ENCODE results near the gene ADIRF.

Gene ADIRF

DNA sequence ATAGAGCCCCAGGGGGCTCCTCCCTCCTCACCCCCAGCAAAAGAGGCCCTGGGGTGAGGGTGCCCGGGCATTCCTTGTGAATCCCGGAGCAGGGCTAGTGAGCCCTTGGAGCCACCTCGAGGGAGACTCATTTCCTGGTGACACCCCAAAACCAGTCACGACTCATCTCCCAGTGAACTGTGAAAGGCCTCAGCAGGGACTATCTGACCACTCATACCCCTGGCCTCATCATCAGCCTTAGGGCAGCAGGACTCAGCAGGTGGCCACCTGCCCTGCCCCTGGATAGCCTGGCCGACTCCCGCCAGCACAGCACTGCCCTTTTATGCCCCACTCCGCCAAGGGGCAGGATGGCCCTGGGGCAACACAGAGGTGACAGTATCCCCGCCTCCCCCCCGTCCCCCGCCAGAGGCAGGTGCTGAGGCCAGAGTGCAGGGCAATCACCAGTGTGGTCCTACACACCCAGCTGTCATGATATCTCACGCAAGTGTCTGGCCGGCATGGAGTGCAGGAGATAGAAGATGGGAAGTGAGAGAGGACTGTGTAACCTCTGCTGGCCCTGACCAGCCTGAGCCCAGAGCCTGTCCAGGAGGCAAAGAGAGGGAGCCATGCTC is 6.7 kb upstream of the ADIRF start:
- DNase-seq (ENCODE audit: low spot score), result no peak
- in situ Hi-C loops (cut with MboI; ENCODE audit: low pct_unique_long_range_greater_than_20kb, low sequenced_read_pairs, unreplicated experiment), result no loop called here
- TF ChIP-seq, protein P1, sequence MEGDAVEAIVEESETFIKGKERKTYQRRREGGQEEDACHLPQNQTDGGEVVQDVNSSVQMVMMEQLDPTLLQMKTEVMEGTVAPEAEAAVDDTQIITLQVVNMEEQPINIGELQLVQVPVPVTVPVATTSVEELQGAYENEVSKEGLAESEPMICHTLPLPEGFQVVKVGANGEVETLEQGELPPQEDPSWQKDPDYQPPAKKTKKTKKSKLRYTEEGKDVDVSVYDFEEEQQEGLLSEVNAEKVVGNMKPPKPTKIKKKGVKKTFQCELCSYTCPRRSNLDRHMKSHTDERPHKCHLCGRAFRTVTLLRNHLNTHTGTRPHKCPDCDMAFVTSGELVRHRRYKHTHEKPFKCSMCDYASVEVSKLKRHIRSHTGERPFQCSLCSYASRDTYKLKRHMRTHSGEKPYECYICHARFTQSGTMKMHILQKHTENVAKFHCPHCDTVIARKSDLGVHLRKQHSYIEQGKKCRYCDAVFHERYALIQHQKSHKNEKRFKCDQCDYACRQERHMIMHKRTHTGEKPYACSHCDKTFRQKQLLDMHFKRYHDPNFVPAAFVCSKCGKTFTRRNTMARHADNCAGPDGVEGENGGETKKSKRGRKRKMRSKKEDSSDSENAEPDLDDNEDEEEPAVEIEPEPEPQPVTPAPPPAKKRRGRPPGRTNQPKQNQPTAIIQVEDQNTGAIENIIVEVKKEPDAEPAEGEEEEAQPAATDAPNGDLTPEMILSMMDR (IDR thresholded peaks at IDR 0.05; ENCODE audit: extremely low read depth, insufficient read depth, missing control alignments), result no peak

DNA sequence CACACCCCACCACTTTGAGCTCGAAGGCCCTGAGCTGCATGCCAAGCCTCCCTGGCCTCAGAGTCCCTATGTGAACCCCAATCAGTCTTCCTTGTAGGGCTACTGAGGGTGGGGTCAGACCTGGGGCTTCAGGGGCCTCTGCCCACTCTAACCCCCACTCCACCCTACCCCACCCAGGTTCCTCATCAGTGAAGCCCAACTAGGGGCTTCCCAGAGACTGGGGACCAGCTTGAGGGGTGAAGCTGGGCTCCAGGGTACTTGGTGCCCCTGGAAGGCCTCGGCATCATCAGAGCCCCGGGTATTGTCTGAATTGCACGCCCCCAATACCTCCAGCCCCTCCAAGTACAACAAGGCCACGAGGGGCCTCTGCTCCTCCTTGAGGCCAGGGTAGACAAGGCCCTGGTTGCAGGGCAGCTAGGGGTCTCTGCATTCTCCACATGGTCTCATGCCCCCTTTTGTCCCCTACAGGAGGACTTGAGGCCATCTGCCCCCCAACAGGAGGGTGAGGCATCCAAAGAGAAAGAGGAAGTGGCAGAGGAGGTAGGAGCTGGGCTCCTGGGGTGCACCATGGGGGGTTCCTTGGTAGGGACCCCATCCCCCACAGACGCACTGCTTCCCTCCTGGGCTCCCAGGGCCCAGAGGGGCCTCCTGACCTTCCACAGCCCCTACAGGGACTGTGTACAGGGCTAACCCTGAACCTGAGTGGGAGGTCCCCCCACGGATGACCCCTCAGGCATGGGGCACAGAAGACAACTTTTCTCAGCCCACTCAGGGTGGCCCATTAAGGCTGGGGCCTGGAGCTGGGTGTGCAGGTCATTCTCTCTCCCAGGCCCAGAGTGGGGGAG is 5.9 kb upstream of the ADIRF start:
- in situ Hi-C loops (cut with MboI; ENCODE audit: low pct_unique_long_range_greater_than_20kb, low sequenced_read_pairs, unreplicated experiment), result no loop called here
- no peak for DNase-seq (ENCODE audit: low spot score)
- TF ChIP-seq, protein P1 (IDR thresholded peaks at IDR 0.05; ENCODE audit: extremely low read depth, insufficient read depth, missing control alignments), result no peak

DNA sequence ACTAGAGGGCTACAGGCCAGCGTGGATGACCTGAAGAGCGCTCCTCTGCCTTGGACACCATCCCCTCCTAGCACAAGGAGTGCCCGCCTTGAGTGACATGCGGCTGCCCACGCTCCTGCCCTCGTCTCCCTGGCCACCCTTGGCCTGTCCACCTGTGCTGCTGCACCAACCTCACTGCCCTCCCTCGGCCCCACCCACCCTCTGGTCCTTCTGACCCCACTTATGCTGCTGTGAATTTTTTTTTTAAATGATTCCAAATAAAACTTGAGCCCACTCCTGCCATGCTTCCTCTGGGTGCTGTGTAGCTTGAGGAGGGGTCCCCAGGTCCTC is 5.3 kb upstream of the ADIRF start:
- TF ChIP-seq, protein P1 (IDR thresholded peaks at IDR 0.05; ENCODE audit: extremely low read depth, insufficient read depth, missing control alignments), result no peak
- in situ Hi-C loops (cut with MboI; ENCODE audit: low pct_unique_long_range_greater_than_20kb, low sequenced_read_pairs, unreplicated experiment), result no loop called here
- no peak for DNase-seq (ENCODE audit: low spot score)

DNA sequence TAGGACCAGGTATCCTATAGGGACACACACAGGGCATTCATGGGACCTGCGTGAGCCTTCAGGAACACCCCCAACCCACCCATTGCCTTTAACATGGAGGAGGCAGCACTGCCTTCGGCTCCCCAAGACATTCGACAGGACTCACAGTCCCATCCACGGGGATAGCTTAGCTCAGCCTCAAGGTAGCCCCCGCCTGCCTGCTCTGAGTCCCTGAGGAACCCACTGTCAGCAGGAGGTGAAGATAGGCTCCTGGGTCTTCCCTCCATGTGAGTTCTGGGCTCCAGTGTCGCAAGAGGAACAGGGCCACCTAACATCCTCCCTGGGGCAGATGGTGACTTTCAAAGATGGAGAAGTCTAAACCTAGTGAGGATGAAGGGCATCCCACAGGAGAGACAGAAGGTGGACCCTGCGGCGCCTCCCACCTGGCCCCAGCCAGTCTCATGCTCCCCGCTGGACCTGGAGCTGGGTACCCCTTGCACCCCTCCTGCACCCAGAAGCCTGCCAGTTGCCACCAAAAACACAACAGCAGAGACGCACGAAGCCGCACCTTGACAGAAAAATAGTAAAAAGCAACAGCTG is 4.9 kb upstream of the ADIRF start:
- in situ Hi-C loops (cut with MboI; ENCODE audit: low pct_unique_long_range_greater_than_20kb, low sequenced_read_pairs, unreplicated experiment), result no loop called here

DNA sequence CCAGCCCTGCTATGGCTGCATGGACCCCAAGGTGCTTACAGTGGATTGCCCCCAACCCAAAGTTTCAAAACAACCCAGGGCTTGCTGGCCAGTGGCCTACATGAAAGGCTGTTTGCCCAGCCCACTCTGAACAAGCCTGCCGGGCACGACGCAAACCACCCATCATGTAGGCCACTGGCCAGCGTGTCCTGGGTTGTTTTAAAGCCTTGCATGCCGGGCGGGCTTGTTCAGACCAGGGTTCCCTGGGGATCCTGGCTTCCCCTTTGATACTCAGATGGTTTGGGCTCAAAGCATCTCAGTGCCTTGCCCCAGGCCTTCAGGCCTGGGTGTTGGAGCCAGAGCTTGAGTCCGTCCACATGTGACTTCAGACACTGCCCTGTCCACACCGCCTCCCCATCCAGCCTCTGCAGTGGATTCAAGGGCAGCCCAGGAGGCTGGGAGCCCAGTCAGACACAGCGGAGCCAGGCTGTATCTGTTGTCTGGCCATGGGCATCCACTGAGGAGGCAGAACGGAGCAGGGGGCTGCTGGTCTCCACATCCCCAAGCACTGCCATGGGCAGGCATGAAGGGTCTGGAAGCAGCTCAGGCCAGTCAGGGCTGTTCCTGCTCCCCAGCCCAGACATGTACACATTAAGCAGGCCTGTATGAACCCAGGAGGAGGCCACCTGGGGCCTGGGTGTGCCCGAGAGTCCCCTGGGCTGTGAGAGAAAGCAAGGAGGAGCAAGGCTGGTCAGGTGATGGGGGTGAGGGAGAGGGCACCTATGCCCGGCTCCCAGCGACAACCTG is 4.0 kb upstream of the ADIRF start:
- DNase-seq (ENCODE audit: low spot score), result no peak
- TF ChIP-seq, protein P1 (IDR thresholded peaks at IDR 0.05; ENCODE audit: extremely low read depth, insufficient read depth, missing control alignments), result no peak
- in situ Hi-C loops (cut with MboI; ENCODE audit: low pct_unique_long_range_greater_than_20kb, low sequenced_read_pairs, unreplicated experiment), result no loop called here

More for the DNA sequence above, 4.9 kb upstream of the ADIRF start:
- TF ChIP-seq, protein P1 (IDR thresholded peaks at IDR 0.05; ENCODE audit: extremely low read depth, insufficient read depth, missing control alignments), result no peak
- no peak for DNase-seq (ENCODE audit: low spot score)

DNA sequence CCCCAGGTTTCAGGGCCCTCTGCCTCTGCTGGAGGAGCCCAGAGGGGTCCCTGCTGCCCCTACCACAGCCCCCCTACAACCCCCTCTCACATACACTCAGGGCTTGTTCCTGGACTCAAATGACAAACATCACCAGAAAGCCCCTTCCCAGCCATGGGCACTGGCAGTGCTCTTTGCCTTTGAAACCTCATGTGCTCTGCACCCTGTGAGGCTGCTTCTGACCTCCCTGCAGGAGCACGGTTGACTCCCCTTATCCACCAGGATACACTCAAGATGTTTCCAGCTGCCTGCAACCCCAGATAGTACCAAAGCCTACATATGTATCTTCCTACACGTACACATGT is 3.5 kb upstream of the ADIRF start:
- DNase-seq (ENCODE audit: low spot score), result no peak
- in situ Hi-C loops (cut with MboI; ENCODE audit: low pct_unique_long_range_greater_than_20kb, low sequenced_read_pairs, unreplicated experiment), result no loop called here
- TF ChIP-seq, protein P1 (IDR thresholded peaks at IDR 0.05; ENCODE audit: extremely low read depth, insufficient read depth, missing control alignments), result no peak
